Uterus (tissue), 2 donors: Measurements from ENCODE around the gene MED25.

Source experiments
- POLR2A ChIP-seq, 2 donors: fragments of 450-650 bp; IDR thresholded peaks; one replicate each; pipeline ENCODE4 v1.6.1; 2016; ENCODE audit warnings: antibody characterized with exemption in 2 of 2, mild to moderate bottlenecking in 1 of 2, moderate library complexity in 1 of 2
- TF ChIP-seq, protein P1 (sequence below), 4 experiments: fragments of 200-600 bp in 2 of 4; fragments of 450-650 bp in 2 of 4; sonication (generic) in 2 of 4; IDR thresholded peaks; one replicate each; pipeline ENCODE4 v1.5.1; 2016 to 2019; ENCODE audit warnings: antibody characterized with exemption in 4 of 4, mild to moderate bottlenecking in 2 of 4, moderate library complexity in 1 of 4

DNA sequence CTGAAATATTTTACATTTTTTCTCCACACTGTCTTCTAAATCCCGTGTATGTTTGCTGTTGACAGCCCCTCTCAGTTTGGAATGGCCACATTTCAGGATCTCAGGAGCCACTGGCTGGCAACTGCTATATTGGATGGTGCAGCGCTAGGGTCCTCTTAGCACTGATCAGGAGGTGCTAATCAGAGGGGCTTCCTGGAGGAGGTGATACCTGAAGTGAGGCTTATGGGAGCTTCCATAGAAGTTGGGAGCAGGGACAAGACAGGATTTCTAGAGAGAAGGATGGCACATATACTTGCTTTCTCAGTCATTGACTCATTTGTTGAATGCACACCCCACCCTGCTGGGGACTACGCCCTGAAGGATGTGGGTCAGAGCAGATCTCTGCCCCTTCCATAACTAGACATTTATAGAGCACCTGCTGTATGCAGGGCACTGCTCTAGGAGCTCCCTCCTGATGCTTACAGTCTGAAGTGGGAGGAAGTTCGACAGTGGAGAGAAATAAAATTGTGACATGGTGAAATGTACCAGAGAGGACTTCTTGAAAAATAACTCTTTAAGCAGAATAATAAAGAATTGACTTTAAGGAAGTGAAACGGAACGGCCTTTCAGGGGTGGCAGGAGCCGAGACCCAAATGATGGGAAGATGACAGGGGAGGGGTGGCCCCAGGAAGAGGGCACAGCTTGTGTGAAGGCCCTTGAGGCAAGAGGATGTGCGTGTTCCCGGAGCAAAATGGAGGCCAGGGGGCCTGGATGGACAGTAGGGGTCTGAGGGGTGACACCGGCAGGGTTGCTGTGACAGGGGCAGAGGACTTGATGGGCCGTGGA, 38.1 kb upstream of the MED25 start:
- TF ChIP-seq, protein P1, sequence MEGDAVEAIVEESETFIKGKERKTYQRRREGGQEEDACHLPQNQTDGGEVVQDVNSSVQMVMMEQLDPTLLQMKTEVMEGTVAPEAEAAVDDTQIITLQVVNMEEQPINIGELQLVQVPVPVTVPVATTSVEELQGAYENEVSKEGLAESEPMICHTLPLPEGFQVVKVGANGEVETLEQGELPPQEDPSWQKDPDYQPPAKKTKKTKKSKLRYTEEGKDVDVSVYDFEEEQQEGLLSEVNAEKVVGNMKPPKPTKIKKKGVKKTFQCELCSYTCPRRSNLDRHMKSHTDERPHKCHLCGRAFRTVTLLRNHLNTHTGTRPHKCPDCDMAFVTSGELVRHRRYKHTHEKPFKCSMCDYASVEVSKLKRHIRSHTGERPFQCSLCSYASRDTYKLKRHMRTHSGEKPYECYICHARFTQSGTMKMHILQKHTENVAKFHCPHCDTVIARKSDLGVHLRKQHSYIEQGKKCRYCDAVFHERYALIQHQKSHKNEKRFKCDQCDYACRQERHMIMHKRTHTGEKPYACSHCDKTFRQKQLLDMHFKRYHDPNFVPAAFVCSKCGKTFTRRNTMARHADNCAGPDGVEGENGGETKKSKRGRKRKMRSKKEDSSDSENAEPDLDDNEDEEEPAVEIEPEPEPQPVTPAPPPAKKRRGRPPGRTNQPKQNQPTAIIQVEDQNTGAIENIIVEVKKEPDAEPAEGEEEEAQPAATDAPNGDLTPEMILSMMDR (IDR thresholded peaks at IDR 0.05) = no peak
- no peak for TF ChIP-seq POLR2A (IDR thresholded peaks at IDR 0.05)
